ENCODE measurements around the gene UBA7. TPM values are rescaled to one million over a fixed set of nuclear protein-coding genes. Genes with fewer than 3 reads are reported as not detected.
A peak's percentile ranks its signal among the peaks of the same experiment; 100 is the strongest.
"Not testable (repeated sequence)": the region's sequence is repeated elsewhere in the genome, so short reads cannot be mapped to it uniquely, and the experiment has no call there.

UBA7 gene
- total RNA-seq, 1 donor from 2014 or later, result 56.1 TPM

DNA sequence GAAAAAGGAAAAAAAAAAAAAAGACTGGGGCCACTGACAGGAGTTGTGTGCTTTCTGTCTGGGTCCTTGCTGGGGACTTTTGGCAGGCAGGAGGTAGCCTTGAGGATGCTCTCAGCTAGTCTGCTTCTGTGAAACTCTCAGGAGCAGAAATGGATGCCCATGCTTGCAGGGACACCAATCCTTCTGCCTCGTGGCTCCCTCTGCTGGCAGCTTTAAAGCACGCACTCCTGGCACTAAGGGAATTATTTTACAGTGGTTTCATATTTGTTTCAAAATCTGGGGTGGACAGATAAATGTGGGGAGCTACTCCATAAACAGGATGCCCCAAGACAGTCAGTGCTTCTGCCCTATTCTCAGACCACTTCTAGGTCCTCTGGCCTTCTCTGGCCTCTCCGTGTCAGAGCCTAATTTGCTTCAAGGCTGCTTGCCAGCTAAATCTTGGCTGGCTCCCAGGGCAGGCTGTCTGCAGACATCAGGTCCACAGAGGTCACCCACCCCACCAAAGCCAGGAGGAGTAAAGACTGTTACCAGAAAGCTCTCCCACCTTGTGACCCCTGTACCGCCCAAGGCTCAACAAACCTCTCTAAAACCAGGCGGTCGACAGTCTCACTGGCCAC is 25.5 kb upstream of the UBA7 start:
- TF ChIP-seq, protein P1, sequence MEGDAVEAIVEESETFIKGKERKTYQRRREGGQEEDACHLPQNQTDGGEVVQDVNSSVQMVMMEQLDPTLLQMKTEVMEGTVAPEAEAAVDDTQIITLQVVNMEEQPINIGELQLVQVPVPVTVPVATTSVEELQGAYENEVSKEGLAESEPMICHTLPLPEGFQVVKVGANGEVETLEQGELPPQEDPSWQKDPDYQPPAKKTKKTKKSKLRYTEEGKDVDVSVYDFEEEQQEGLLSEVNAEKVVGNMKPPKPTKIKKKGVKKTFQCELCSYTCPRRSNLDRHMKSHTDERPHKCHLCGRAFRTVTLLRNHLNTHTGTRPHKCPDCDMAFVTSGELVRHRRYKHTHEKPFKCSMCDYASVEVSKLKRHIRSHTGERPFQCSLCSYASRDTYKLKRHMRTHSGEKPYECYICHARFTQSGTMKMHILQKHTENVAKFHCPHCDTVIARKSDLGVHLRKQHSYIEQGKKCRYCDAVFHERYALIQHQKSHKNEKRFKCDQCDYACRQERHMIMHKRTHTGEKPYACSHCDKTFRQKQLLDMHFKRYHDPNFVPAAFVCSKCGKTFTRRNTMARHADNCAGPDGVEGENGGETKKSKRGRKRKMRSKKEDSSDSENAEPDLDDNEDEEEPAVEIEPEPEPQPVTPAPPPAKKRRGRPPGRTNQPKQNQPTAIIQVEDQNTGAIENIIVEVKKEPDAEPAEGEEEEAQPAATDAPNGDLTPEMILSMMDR (IDR thresholded peaks at IDR 0.05), result peak; percentile 84 to 93 (median 93)
- H3K4me3 ChIP-seq, result no peak overlapping the region
- no peaks in the 10 kb centered on the region for H3K27me3 ChIP-seq
- no peaks in the 10 kb centered on the region for H3K36me3 ChIP-seq
- H3K9me3 ChIP-seq, result no peaks in the 10 kb centered on the region
- DNase-seq (ENCODE audit: low spot score in 2 of 2), result peak; percentile 25 to 89
- intact Hi-C loops (cut with DNase I), result loop anchor here (1.0 to 2.0 kb wide), 4 partner anchors 37 to 300 kb away; no protein-coding TSS in a partner anchor
- H3K4me1 ChIP-seq, result peaks cover 0 to 4% of the 10 kb centered on the region in 2 donors
- H3K27ac ChIP-seq, result no peak overlapping the region

DNA sequence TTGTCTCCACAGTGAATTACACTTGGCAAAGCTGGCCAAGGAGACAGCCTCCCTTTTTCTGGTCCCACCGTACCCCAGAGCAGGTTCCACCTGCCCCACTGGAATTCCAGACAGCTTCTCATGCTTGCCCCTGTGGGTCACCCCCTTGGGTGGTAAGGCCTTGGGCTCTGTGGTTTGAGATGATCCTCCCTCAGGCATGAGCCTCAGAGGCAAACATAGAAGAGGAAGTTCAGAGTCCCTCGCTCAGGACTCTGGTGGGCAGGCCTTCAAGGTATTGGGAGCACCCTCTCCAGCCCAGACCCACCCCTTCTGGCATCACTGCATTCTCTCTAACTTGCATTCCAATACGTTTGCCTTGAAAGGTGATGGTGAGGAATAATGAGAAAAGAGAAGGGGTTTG is 17.6 kb upstream of the UBA7 start:
- TF ChIP-seq, protein P1 (IDR thresholded peaks at IDR 0.05), result no peak

DNA sequence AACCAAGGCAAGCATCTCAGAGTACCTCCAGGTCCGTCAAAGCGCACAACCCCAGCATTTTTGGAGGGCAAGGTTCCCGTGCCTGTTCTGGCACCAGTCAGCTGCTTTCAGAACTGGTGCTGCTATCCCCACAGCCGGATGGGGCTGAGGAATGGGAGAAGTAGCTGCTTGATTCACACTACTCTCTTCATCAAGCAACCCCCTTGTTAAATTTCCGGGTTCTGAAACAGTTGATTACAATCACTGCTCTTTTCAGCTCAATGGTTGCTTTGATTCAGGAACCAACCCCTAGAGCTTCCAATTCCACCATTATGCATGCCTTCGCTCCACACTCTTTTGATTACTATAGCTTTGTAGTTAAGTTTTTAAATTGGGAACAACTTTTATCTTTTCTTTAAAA is 12.3 kb upstream of the UBA7 start:
- no peaks in the 10 kb centered on the region for H3K9me3 ChIP-seq
- TF ChIP-seq, protein P1 (IDR thresholded peaks at IDR 0.05), result no peak
- no peaks in the 10 kb centered on the region for H3K36me3 ChIP-seq
- no peak for DNase-seq (ENCODE audit: low spot score in 2 of 2)
- no peak overlapping the region for H3K27ac ChIP-seq
- intact Hi-C loops (cut with DNase I), result no loop called here
- no peak overlapping the region for H3K4me3 ChIP-seq
- H3K4me1 ChIP-seq, result no peaks in the 10 kb centered on the region
- no peaks in the 10 kb centered on the region for H3K27me3 ChIP-seq

More for the DNA sequence above, 17.6 kb upstream of the UBA7 start:
- H3K4me3 ChIP-seq, result no peak overlapping the region
- no peaks in the 10 kb centered on the region for H3K36me3 ChIP-seq
- intact Hi-C loops (cut with DNase I), result no loop called here
- no peaks in the 10 kb centered on the region for H3K9me3 ChIP-seq
- DNase-seq (ENCODE audit: low spot score in 2 of 2), result no peak
- no peak overlapping the region for H3K27ac ChIP-seq
- no peaks in the 10 kb centered on the region for H3K4me1 ChIP-seq
- H3K27me3 ChIP-seq, result no peaks in the 10 kb centered on the region

DNA sequence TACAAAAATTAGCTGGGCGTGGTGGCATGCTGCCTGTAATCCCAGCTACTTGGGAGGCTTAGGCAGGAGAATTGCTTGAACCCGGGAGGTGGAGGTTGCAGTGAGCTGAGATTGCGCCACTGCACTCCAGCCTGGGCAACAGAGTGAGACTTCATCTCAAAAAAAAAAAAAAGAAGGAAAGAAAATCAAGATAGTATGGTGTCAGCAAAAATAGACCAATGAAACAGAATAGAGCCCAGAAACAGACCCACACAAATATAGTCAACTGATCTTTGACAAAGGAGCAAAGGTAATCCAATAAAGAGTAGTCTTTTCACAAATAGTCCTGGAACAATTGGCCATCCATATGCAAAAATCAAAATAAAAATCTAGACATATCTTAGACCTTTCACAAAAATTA is 9.4 kb upstream of the UBA7 start:
- H3K9me3 ChIP-seq; intact Hi-C loops (cut with DNase I); H3K27ac ChIP-seq; H3K4me1 ChIP-seq; DNase-seq (ENCODE audit: low spot score in 2 of 2); H3K27me3 ChIP-seq; H3K36me3 ChIP-seq; H3K4me3 ChIP-seq: not testable (repeated sequence)

DNA sequence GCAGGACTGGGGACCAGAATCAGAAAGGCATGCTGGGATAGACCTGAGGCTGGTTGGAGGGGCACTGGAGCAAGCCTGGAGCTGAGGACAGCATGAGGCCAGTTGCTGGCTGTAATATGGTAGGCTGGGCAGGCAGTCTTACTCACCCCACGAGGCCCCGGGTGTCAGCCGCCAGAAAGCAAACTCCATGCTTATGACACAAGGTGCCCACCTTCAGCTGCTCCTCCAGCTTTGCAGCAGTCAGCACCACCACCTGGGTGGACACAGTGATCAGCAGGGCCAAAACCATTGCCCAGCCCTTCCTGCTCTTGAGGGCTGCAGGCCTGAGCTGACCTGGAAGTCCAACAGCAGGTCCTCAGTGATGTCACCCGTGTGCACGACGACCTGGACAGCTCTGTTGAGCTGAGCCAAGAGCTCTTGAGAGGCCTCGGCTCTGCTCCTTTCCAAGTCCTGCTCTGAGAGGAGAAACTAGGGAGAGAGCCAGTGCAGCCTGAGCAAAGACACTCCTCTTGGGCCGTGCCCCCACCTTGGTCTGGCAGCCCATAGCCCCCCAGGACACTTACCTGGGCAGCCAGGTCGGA is 747 bp downstream of the UBA7 start:
- Histone ChIP-seq H3K9me3 (no peaks in the 10 kb centered on the region), H3K4me1 (peaks cover 9 to 16% of the 10 kb centered on the region in 2 donors), H3K36me3 (peaks cover 20 to 26% of the 10 kb centered on the region in 2 donors), H3K27me3 (no peaks in the 10 kb centered on the region), H3K4me3 (peak overlapping the region; percentile 66 to 71), H3K27ac (peak overlapping the region; percentile 66 to 76)
- TF ChIP-seq, protein P1 (IDR thresholded peaks at IDR 0.05), result no peak
- intact Hi-C loops (cut with DNase I), result no loop called here
- no peak for DNase-seq (ENCODE audit: low spot score in 2 of 2)

DNA sequence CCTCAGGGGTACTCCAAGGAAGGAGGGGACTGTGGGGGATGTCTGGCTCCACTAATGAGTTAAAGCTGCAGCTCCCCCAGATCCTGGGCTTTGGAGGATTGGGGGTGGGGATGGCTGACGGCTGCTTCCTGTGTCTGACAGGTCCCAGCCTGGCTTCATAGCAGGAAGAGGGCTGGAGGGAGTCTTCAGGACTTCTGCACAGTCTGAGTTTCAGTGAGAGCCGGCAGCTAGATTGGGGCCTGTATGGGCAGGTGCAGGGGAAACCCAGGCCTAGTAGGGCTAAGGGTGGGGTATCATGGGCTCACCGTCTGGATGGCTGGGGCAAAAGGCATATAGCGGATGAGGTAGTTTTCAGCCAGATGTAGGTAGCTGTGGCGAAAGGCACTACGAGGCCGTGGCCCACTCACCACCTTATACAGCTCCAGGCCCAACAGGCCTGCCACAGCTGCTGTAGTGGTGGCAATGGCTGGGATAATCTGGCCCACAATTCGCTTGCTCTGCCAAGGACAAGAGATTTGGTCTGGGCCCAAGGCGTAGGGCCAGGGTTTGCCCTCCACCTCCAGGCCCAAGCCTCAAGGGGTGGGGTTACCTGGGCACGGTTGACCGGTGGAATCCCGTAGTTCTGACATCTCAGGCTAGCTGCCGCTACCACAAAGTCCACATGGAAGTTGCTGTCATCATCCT is 6.2 kb downstream of the UBA7 start:
- TF ChIP-seq, protein P1 (IDR thresholded peaks at IDR 0.05), result no peak
- intact Hi-C loops (cut with DNase I), result no loop called here
- H3K4me1 ChIP-seq, result peaks cover 24 to 42% of the 10 kb centered on the region in 2 donors
- peaks cover 20 to 26% of the 10 kb centered on the region in 2 donors for H3K36me3 ChIP-seq
- no peaks in the 10 kb centered on the region for H3K27me3 ChIP-seq
- DNase-seq (ENCODE audit: low spot score in 2 of 2), result no peak
- peak overlapping the region; percentile 55 to 98 for H3K27ac ChIP-seq
- H3K4me3 ChIP-seq, result no peak overlapping the region
- H3K9me3 ChIP-seq, result no peaks in the 10 kb centered on the region

Data from ascending aorta (tissue), 2 donors.